IPS DF 4.7 (cell line): Measurements from ENCODE around the gene MCF2L.

Experiments used
- DNase-seq: peaks from one replicate; pipeline ENCODE4 v3.0.0-alpha.2; 2013; ENCODE audit warnings: low spot score; ENCODE audit errors: extremely low read depth

The MCF2L gene

GRCh38 chr13:112995395-112996191 lies 26.6 kb downstream of the MCF2L start:
- DNase-seq = no peak

- no peak for DNase-seq
Measured at GRCh38 chr13:112996671-112997091, 27.7 kb downstream of the MCF2L start.

- DNase-seq = no peak
Measured at GRCh38 chr13:112997188-112998130, 28.4 kb downstream of the MCF2L start.

- no peak for DNase-seq
Measured at GRCh38 chr13:112998521-112999280, 29.7 kb downstream of the MCF2L start.

GRCh38 chr13:112999414-113000177 lies 30.6 kb downstream of the MCF2L start:
- no peak for DNase-seq

GRCh38 chr13:113000575-113000974 lies 31.6 kb downstream of the MCF2L start:
- no peak for DNase-seq

- no peak for DNase-seq
Measured at GRCh38 chr13:113001241-113002140, 32.5 kb downstream of the MCF2L start.

GRCh38 chr13:113002206-113002912 lies 33.3 kb downstream of the MCF2L start:
- DNase-seq = no peak

GRCh38 chr13:113002913-113003290 lies 33.9 kb downstream of the MCF2L start:
- no peak for DNase-seq

GRCh38 chr13:113004126-113004525 lies 35.1 kb downstream of the MCF2L start:
- no peak for DNase-seq

- DNase-seq = no peak
Measured at GRCh38 chr13:113005076-113005865, 36.3 kb downstream of the MCF2L start.

GRCh38 chr13:113005997-113006396 lies 37.0 kb downstream of the MCF2L start:
- no peak for DNase-seq

- no peak for DNase-seq
Measured at GRCh38 chr13:113006660-113007059, 37.6 kb downstream of the MCF2L start.

- no peak for DNase-seq
Measured at GRCh38 chr13:113008851-113009250, 39.8 kb downstream of the MCF2L start.

GRCh38 chr13:113009743-113010509 lies 40.9 kb downstream of the MCF2L start:
- no peak for DNase-seq

GRCh38 chr13:113010510-113010865 lies 41.5 kb downstream of the MCF2L start:
- DNase-seq = no peak

GRCh38 chr13:113013303-113013702 lies 44.3 kb downstream of the MCF2L start:
- no peak for DNase-seq
